ENCODE data around the gene CNST. TPM values are rescaled to one million over a fixed set of nuclear protein-coding genes. Genes with fewer than 3 reads are reported as not detected.

CNST gene
- total and polyA plus RNA-seq, 9 of the 15 experiments (the other 6 are each of a cell fraction or from before 2014, with no cell fraction given), result 17.0 to 55.3 (median 30.8) TPM

DNA sequence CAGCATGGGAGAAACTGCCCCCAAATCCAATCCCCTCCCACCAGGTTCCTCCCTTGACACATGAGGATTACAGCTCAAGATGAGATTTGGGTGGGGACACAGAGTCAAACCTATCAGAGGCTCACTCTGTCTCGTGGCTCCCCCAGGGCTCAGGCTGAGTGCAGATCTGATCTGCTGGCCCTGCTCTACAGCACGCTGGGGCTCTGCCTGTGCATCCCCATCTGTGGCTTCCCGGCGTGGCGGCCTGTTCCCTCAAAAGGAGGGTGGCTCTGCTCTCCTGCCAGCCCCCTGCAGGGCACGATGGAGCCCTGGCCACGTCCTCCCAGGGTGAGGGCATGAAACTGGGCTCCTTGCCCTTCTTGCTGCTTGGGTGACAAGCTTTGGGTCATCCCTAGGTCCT is 39.3 kb upstream of the CNST start:
- Histone ChIP-seq H3K36me3 (ENCODE audit: control insufficient read depth, insufficient read depth, low read length) (no peaks in the 10 kb centered on the region), H3K4me2 (ENCODE audit: insufficient read depth, low read length) (no peak overlapping the region), H3K9me3 (replicated peaks; ENCODE audit: control insufficient read depth, insufficient read depth, low read depth, low read length) (peaks cover 12% of the 10 kb centered on the region), H3K9me1 (ENCODE audit: control insufficient read depth, insufficient read depth, low read length) (no peaks in the 10 kb centered on the region), H2AFZ (ENCODE audit: low read depth, low read length) (peak overlapping the region; percentile 22; the same call in 1 of the 2 replicates), H3K9ac (ENCODE audit: insufficient read depth in 1 of 2, low read depth in 2 of 2, low read length in 2 of 2) (no peak overlapping the region), H3K4me3 (no peak overlapping the region), H3K27ac (ENCODE audit: extremely low read depth, low read depth, low read length) (no peak overlapping the region), H3K27me3 (ENCODE audit: control insufficient read depth in 2 of 2, insufficient read depth in 2 of 2, low read length in 2 of 2) (peaks cover 0 to 15% of the 10 kb centered on the region in 2 experiments; a peak in 2 of 5 replicates), H4K20me1 (replicated peaks; ENCODE audit: control insufficient read depth, insufficient read depth, low read length) (no peaks in the 10 kb centered on the region), H3K4me1 (replicated peaks in 1 of 2; ENCODE audit: control insufficient read depth in 2 of 2, insufficient read depth in 2 of 2, low read length in 2 of 2) (peaks cover 0 to 9% of the 10 kb centered on the region in 2 experiments; a peak in 2 of 5 replicates), H3K79me2 (ENCODE audit: control insufficient read depth, insufficient read depth, low read length) (no peaks in the 10 kb centered on the region)
- in situ Hi-C loops (cut with MboI) (no loop called here), intact Hi-C loops (cut with micrococcal nuclease) (no loop called here)
- no TSS peak for BruUV-seq (replicated peaks)
- TF ChIP-seq ZNF165 (CRISPR knock-in tag; IDR thresholded peaks at IDR 0.05; ENCODE audit: borderline replicate concordance) (no peak), KLF16 (IDR thresholded peaks at IDR 0.05) (no peak), ZNF830 (CRISPR knock-in tag; IDR thresholded peaks at IDR 0.05) (no peak), CHD2 (IDR thresholded peaks at IDR 0.05; ENCODE audit: low read depth, low read length) (no peak), BRF1 (IDR thresholded peaks at IDR 0.05; ENCODE audit: borderline replicate concordance, extremely low read depth, insufficient read length) (no peak), SIN3A (IDR thresholded peaks at IDR 0.05; ENCODE audit: borderline replicate concordance in 2 of 2, control insufficient read depth in 1 of 2, low read depth in 2 of 2, low read length in 2 of 2) (no peak), NR3C1 (CRISPR knock-in tag; IDR thresholded peaks at IDR 0.05) (no peak), ESRRB (CRISPR knock-in tag; IDR thresholded peaks at IDR 0.05; ENCODE audit: borderline replicate concordance) (no peak)
- TF ChIP-seq, protein P1, sequence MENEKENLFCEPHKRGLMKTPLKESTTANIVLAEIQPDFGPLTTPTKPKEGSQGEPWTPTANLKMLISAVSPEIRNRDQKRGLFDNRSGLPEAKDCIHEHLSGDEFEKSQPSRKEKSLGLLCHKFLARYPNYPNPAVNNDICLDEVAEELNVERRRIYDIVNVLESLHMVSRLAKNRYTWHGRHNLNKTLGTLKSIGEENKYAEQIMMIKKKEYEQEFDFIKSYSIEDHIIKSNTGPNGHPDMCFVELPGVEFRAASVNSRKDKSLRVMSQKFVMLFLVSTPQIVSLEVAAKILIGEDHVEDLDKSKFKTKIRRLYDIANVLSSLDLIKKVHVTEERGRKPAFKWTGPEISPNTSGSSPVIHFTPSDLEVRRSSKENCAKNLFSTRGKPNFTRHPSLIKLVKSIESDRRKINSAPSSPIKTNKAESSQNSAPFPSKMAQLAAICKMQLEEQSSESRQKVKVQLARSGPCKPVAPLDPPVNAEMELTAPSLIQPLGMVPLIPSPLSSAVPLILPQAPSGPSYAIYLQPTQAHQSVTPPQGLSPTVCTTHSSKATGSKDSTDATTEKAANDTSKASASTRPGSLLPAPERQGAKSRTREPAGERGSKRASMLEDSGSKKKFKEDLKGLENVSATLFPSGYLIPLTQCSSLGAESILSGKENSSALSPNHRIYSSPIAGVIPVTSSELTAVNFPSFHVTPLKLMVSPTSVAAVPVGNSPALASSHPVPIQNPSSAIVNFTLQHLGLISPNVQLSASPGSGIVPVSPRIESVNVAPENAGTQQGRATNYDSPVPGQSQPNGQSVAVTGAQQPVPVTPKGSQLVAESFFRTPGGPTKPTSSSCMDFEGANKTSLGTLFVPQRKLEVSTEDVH (IDR thresholded peaks at IDR 0.05; ENCODE audit: low read depth, partially characterized antibody), result no peak
- TF ChIP-seq, protein P2, sequence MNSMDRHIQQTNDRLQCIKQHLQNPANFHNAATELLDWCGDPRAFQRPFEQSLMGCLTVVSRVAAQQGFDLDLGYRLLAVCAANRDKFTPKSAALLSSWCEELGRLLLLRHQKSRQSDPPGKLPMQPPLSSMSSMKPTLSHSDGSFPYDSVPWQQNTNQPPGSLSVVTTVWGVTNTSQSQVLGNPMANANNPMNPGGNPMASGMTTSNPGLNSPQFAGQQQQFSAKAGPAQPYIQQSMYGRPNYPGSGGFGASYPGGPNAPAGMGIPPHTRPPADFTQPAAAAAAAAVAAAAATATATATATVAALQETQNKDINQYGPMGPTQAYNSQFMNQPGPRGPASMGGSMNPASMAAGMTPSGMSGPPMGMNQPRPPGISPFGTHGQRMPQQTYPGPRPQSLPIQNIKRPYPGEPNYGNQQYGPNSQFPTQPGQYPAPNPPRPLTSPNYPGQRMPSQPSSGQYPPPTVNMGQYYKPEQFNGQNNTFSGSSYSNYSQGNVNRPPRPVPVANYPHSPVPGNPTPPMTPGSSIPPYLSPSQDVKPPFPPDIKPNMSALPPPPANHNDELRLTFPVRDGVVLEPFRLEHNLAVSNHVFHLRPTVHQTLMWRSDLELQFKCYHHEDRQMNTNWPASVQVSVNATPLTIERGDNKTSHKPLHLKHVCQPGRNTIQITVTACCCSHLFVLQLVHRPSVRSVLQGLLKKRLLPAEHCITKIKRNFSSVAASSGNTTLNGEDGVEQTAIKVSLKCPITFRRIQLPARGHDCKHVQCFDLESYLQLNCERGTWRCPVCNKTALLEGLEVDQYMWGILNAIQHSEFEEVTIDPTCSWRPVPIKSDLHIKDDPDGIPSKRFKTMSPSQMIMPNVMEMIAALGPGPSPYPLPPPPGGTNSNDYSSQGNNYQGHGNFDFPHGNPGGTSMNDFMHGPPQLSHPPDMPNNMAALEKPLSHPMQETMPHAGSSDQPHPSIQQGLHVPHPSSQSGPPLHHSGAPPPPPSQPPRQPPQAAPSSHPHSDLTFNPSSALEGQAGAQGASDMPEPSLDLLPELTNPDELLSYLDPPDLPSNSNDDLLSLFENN (IDR thresholded peaks at IDR 0.05; ENCODE audit: low read depth in 2 of 2, low read length in 2 of 2), result no peak
- peak; percentile 76 for ATAC-seq
- POLR2A ChIA-PET, result no interaction called here
- CTCF ChIA-PET (ENCODE audit: low intra/inter-chr PET ratio), result no interaction called here
- DNase-seq (ENCODE audit: extremely low read depth in 1 of 4, low spot score in 3 of 4), result peak in 1 of 4 experiments; percentile 24
- no peak for FAIRE-seq
- 32% methylated on average over 7 of the region's 7 CpGs for WGBS (ENCODE audit: insufficient coverage, low coverage, missing lambda C conversion rate)

All from K562 (cell line).